ES-I3 (cell line): ENCODE results near the gene SH2B3.
"Not testable (repeated sequence)": the region's sequence is repeated elsewhere in the genome, so short reads cannot be mapped to it uniquely, and the experiment has no call there.

ENCODE experiments used
- H3K36me3 ChIP-seq: 2 replicates; pipeline ENCODE4 v1.6.1; 2013; ENCODE audit warnings: mild to moderate bottlenecking, low read length, control low read depth, moderate library complexity; ENCODE audit not compliant: insufficient read depth
- H3K4me1 ChIP-seq: 2 replicates; pipeline ENCODE4 v1.6.1; 2013; ENCODE audit warnings: mild to moderate bottlenecking, control low read depth, low read length; ENCODE audit not compliant: insufficient read depth
- H3K9ac ChIP-seq: 2 replicates; pipeline ENCODE4 v1.6.1; 2013; ENCODE audit warnings: low read depth, mild to moderate bottlenecking, low read length, moderate library complexity
- H3K9me3 ChIP-seq: 2 replicates; pipeline ENCODE4 v1.6.1; 2013; ENCODE audit warnings: mild to moderate bottlenecking, low read length, moderate library complexity; ENCODE audit not compliant: control insufficient read depth, insufficient read depth

Gene SH2B3

DNA sequence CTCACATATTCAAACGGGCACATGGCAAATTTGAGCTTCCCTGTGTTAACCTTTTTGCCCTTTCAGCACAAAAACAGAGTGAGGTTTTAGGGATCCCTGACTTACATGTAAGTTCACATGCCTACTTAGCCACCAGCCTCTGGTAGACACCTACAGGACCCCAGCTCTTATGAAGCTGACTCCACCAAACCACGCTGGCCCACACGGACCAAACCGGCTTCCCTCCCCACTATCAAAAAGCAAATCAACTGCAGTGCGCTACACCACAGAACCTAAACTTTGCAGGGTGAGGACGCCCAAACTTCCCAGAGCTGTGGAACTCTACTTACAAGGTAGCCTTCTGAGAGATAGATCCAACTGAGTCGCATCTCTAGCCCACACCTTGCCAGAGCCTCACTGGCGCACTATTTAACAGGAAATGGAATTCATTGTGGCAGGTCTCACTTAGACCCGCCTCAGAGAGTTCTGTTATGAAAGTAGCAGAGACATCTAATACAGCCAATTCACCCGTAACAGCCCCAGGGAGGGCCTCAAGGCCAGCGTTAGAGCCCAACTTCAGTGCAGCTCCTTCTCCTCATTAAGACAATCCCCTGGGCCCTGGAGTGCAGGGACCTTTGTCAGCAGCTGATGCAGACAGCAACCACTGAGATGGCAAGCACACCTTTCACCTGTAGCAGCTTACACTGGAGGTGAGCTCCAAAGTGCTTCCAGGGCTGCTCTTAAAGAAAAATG is 49.2 kb downstream of the SH2B3 start:
- peaks cover 19% of the 10 kb centered on the region for H3K36me3 ChIP-seq
- no peaks in the 10 kb centered on the region for H3K4me1 ChIP-seq
- no peak overlapping the region for H3K9ac ChIP-seq
- H3K9me3 ChIP-seq: no peaks in the 10 kb centered on the region

DNA sequence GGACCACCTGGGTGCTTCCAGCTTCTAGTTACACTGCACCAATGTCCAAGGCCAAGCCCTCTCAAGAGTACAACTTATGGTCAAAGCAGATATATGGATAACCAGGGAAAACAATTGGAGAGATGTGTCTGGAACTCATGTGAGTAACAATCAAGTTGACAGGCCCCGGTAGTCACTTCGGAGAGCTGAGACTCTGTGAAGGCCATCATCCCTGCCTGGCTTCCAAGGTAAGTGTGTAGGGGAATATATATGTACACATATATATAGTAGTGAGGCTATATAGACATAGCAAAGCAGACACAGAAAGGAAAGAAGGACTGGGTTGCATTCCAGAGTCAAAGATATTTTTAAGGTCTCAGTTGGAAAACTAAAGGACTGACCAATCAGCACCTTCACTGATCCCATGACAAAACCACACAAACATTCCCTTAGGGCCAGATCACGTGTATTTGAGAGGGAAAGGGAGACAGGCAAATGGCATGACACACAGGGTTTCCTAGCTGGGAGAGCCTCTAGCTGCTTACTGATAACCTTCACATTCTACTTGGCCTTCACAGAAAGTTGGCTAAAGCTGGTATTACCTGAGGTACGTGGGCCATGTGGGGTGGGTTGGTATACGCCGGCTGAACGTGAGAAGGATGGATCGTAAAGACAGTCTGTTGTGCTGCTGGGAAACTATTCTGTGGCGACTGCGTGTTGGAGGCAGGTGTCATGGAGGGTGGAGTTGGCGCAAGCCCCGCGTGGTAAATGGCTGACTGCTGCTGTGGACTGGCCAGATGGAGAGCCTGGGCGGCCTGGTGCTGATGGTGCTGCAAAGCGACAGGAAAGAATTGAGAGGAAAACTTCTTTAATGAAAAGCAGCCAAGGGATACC is 50.0 kb downstream of the SH2B3 start:
- Histone ChIP-seq H3K4me1 (no peaks in the 10 kb centered on the region), H3K9ac (no peak overlapping the region), H3K9me3 (no peaks in the 10 kb centered on the region), H3K36me3 (peaks cover 19% of the 10 kb centered on the region)

DNA sequence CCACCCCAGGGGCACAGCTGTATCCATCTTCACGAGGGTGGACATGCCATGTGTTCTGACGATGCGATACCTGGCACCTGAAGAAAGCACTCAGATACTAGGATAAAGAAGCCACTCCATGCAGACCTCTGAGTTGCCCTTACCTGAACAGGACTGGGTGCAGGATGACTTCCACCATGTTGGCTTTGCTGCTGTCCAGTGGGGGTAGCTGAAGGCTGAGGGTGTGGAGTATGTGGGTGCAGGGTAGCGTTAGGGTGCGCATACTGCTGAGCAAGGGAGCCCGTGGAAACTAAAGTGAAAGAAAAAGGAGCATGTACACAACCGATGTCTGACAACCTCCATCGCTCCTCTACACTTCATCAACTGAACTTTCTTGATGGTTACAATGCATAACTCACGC is 51.3 kb downstream of the SH2B3 start:
- Histone ChIP-seq H3K9me3 (no peaks in the 10 kb centered on the region), H3K36me3 (peaks cover 19% of the 10 kb centered on the region)

DNA sequence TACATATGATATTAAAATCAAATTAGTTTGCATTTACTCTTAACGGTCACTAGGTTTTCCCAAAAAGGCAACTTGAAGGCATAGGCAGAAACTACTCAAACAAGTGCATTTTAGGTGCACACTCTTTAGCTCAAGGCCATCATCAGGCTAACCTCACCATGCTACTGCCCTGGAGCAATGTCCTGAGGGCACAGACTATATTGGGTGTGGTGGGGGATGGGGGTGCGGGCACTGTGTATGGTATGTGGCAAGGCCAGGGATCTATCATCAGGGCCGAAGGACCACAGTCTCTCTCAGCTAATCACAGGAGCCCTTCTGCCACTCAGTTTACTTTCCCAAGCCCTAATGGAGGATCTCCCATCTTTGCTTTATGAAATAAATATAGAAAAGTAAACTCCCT is 51.9 kb downstream of the SH2B3 start:
- no peak overlapping the region for H3K9ac ChIP-seq
- H3K9me3 ChIP-seq: no peaks in the 10 kb centered on the region
- no peaks in the 10 kb centered on the region for H3K4me1 ChIP-seq
- peaks cover 19% of the 10 kb centered on the region for H3K36me3 ChIP-seq

More for the DNA sequence above, 51.3 kb downstream of the SH2B3 start:
- no peak overlapping the region for H3K9ac ChIP-seq
- H3K4me1 ChIP-seq: no peaks in the 10 kb centered on the region

DNA sequence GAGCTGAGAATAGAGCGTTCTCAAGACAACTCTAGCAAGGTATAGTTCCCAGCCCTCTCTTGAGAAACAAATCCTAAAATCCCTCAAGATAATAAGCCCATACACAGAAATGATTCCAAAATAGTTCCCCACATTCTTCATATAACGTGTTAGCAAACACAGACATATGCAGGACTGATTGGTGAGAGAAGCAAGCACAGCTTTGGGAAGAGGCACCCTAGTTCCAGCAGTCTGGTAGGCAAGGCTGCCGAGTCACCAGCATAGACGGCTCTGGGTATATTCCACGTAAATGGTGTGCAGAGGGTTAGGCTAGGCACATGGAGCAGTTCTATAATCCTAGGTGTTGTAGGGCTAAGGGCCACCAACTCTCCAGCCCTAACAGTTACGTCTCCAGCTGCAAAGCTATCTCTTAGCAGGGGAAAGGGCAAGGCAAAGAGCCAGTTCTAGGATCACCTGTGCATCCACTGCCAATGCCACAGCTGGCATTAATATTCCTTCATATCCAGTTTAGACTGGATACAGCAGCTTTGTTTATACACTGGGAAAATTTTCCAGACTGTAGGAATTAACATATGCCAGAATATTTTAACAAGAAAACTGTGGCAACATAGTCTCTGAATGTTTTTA is 52.9 kb downstream of the SH2B3 start:
- Histone ChIP-seq H3K36me3 (peaks cover 19% of the 10 kb centered on the region), H3K4me1 (no peaks in the 10 kb centered on the region), H3K9me3 (no peaks in the 10 kb centered on the region), H3K9ac (no peak overlapping the region)

DNA sequence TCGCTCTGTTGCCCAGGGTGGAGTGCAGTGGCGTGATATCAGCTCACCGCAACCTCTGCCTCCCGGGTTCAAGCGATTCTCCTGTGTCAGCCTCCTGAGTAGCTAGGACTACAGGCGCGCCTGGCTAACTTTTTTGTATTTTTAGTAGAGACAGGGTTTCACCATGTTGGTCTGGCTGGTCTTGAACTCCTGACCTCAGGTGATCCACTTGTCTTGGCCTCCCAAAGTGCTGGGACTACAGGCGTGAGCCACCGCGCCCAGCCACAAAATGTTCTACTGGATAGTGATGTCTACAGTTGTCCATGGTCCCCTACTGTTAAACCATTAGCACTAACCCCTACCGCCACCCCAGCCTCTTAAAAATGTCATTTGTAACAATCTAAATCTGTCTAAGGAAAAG is 54.4 kb downstream of the SH2B3 start:
- not testable (repeated sequence) for H3K9ac ChIP-seq, H3K4me1 ChIP-seq, H3K9me3 ChIP-seq
- peaks cover 16% of the 10 kb centered on the region for H3K36me3 ChIP-seq

DNA sequence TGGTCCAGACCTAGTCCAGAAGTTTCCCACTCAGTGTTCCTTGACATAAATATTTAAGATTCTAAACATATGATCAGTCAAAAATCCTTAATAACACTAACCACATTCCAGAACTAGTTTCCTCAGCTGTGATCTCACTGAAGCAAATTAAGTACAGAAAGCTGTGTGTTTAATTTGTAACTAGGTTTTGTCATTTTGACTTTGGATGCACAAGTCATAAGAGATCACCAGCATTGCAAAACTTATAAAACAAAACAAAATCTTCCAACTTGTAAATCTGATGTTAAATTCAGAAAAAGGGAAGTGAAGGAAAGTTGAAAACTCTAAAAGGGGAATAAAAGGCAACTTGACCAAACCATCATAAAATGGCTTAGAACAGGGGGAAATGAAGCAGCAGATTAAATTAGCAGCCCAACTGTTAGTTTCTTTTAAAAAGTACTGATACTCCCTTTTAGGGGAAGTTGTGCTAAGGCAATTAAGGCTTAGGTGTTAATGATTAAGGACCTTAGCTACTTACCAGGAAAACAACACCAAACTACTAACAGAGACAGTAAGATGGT is 56.6 kb downstream of the SH2B3 start:
- Histone ChIP-seq H3K4me1 (no peaks in the 10 kb centered on the region), H3K9me3 (no peaks in the 10 kb centered on the region), H3K36me3 (peaks cover 1% of the 10 kb centered on the region; the same call in 1 of the 2 replicates), H3K9ac (no peak overlapping the region)

DNA sequence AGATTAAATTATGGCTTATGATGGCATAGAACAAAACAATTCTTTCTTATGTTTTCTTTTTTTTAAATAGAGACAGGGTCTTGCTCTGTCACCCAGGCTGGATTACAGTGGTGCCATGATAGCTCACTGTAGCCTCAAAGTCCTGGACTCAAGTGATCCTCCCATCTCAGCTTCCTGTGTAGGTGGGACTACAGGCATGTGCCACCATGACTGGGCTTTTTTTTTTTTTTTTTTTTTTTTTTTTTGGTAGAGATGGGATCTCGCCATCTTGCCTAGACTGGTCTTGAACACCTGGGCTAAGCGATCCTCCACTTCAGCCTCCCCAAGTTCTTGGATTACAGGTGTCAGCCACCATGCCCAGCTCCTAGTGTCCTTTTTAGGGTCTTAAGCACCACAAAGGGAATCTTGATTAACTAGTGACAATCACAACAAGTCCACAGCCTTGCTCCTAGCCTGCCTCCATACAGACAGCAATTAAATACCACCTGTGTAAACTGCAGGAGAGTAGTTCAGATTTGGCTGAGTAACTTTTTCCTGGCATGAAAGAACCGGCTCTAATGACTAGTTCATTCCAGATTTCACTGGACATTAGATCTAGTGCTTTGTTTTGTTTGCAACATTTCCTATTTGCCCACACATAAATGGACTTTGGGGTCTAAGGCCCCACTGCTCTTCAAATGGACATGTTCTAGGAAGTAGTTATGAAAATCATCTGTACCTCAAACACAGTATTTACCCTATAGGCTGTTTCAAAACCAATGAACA is 61.6 kb downstream of the SH2B3 start:
- Histone ChIP-seq H3K9ac (no peak overlapping the region), H3K36me3 (peaks cover 14% of the 10 kb centered on the region), H3K9me3 (no peaks in the 10 kb centered on the region), H3K4me1 (no peaks in the 10 kb centered on the region)

DNA sequence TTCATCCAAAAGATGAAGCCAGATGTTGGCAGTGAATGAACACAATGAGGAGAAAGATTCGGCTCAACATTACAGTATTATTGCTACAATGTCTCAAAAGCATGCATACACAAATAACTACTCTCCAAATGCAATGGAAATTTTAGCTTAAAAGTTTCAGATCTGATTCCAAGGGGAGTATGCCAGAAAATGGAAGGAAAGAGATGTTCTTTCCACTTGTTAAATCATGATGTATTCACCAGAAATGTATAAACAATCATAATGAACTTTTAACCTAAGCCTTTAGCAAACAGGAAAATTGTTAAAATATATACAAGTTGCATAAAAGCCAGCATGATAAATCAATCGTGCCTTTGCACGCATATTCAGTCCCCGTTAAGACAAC is 62.1 kb downstream of the SH2B3 start:
- H3K9ac ChIP-seq: no peak overlapping the region
- H3K4me1 ChIP-seq: no peaks in the 10 kb centered on the region
- peaks cover 14% of the 10 kb centered on the region for H3K36me3 ChIP-seq
- no peaks in the 10 kb centered on the region for H3K9me3 ChIP-seq

DNA sequence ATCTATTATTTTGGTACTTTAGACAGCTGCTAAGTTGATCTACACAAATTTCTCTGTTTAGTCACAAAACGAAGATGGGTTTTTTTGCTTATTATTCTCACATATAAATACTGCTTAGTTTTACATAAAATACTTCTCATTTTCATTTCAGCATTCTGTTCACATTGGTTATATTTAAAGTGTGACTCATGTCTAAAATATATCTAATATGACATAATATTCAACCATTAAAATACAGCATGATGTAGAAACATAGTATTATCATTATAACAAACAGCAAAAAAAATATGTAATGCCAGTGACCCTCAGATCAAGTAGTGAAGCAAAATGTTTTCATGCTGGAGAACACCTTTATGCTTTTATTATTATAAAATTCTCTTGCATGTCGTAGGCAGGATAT is 63.7 kb downstream of the SH2B3 start:
- Histone ChIP-seq H3K4me1 (no peaks in the 10 kb centered on the region), H3K36me3 (peaks cover 18% of the 10 kb centered on the region), H3K9me3 (no peaks in the 10 kb centered on the region), H3K9ac (no peak overlapping the region)

DNA sequence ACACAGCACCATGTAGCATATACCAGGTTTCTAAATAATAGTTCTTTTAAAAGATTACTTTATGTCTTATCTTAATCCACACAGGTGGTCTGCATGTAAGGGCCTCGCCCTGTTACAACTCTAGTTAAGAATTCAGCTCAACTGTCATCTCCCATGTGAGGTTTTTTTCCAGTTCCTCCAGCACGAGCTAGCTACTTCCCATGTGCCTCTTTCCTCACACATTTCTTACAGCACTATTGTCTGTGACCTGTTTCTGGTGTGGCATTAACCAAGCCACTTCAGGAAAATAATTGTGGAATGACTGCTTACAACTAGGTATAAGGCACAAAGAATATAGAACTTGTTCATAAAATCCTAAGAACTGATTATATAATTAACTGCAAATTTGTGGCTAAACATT is 65.5 kb downstream of the SH2B3 start:
- H3K36me3 ChIP-seq: peaks cover 25% of the 10 kb centered on the region

DNA sequence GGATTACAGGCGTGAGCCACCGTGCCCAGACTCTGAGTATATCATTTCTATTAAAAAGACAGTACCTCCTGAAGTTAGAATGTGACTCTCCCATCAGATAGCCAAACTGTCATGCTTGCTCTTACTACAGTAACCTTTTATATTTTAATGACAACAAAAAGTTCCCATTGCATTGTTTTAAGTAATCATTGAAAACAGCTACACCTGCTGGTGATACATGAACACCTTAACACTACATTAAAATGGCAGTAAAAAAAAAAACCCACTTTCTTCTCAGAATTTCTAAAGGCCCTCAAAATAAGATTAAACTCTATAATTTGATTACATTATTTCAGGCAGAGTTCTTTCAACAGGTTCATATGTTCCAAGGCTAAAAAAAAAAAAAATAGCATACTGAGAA is 76.7 kb downstream of the SH2B3 start:
- no peaks in the 10 kb centered on the region for H3K4me1 ChIP-seq
- no peaks in the 10 kb centered on the region; the same call in none of the 2 replicates for H3K36me3 ChIP-seq
- no peak overlapping the region for H3K9ac ChIP-seq
- H3K9me3 ChIP-seq: peaks cover 2% of the 10 kb centered on the region; the same call in 1 of the 2 replicates

More for the DNA sequence above, 65.5 kb downstream of the SH2B3 start:
- no peaks in the 10 kb centered on the region for H3K4me1 ChIP-seq
- no peak overlapping the region for H3K9ac ChIP-seq
- no peaks in the 10 kb centered on the region for H3K9me3 ChIP-seq

DNA sequence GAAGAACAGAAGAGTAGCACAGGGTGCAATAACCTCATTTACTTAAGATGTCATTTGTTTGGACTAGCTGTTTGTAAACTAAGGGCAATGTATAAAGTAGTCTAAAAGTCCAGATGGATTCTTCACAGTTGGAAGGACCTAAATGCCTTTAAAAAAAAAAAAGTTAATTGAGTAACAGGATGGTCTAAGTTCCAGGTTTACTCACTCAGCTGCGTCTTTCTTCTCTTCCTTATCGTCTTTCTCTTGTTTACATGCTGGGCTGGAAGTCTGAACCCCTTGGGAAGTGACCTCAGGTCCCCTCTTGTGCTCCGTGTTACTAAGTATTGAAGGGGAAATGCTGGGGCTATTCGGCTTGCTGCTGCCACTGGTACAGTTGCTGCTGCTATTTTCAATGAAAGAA is 82.5 kb downstream of the SH2B3 start:
- Histone ChIP-seq H3K4me1 (no peaks in the 10 kb centered on the region), H3K9me3 (no peaks in the 10 kb centered on the region), H3K9ac (no peak overlapping the region), H3K36me3 (peaks cover 12% of the 10 kb centered on the region)

DNA sequence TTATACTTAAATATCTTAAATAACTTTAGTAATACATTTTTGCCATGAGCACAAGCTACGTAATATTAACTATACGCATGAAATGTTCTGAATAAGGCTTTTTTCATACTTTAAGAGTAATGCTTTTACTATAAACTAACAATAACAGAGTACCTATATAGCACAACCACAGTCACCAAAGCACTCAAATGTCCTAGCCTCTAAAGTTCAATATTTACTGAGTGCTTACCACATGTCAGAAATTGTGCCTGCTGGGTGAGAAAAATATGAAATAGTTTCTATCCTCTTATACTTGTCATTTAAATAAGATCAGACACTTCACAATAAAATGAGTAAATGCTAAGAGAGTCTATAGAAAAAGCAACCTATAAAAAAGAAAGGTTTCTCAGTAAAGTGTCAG is 83.1 kb downstream of the SH2B3 start:
- Histone ChIP-seq H3K4me1 (no peaks in the 10 kb centered on the region), H3K9me3 (no peaks in the 10 kb centered on the region), H3K9ac (no peak overlapping the region), H3K36me3 (peaks cover 12% of the 10 kb centered on the region)
